ENCODE data around the gene R3HCC1L. TPM values are rescaled to one million over a fixed set of nuclear protein-coding genes. Genes with fewer than 3 reads are reported as not detected.

Gene R3HCC1L
- total RNA-seq, 1 donor from 2014 or later: 17.6 TPM

DNA sequence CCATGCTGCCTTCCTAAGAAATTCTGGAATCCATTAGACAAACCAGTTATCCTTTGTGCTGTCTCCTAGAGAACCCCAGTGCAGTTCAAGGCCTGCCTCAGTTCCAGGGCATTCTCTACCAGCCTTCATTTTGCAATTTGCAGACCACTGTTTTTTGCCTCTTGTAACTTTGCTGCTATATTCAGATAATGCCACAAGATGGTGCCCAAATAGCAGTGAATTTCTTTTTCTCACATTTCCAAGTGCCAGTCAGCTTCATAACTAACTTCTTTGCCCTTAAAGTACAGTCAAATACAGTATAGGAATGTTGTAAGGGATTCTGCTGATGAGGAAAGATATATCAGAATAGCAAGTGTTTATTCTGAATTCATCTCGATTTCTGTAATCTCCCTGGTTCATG lies 108.4 kb downstream of the R3HCC1L start:
- Mint-ChIP-seq H3K9me3 (no peaks in the 10 kb centered on the region), H3K27ac (no peak overlapping the region)
- intact Hi-C loops (cut with micrococcal nuclease): loop anchor here (10.0 kb wide), 1 partner anchor 68 kb away; no protein-coding TSS in a partner anchor

GRCh38 chr10:98244141-98244540 lies 109.7 kb downstream of the R3HCC1L start:
- Mint-ChIP-seq H3K4me1 (no peaks in the 10 kb centered on the region), H3K27ac (no peak overlapping the region), H3K9me3 (no peaks in the 10 kb centered on the region), H3K36me3 (ENCODE audit: low read depth) (peaks cover 49% of the 10 kb centered on the region), H3K4me3 (no peak overlapping the region), H3K27me3 (no peaks in the 10 kb centered on the region)
- DNase-seq: no peak
- intact Hi-C loops (cut with micrococcal nuclease): loop anchor here (10.0 kb wide), 1 partner anchor 69 kb away; no protein-coding TSS in a partner anchor

More for the DNA sequence above, 108.4 kb downstream of the R3HCC1L start:
- Mint-ChIP-seq H3K36me3 (ENCODE audit: low read depth) (peaks cover 47% of the 10 kb centered on the region), H3K27me3 (no peaks in the 10 kb centered on the region), H3K4me3 (no peak overlapping the region), H3K4me1 (no peaks in the 10 kb centered on the region)
- no peak for DNase-seq

DNA sequence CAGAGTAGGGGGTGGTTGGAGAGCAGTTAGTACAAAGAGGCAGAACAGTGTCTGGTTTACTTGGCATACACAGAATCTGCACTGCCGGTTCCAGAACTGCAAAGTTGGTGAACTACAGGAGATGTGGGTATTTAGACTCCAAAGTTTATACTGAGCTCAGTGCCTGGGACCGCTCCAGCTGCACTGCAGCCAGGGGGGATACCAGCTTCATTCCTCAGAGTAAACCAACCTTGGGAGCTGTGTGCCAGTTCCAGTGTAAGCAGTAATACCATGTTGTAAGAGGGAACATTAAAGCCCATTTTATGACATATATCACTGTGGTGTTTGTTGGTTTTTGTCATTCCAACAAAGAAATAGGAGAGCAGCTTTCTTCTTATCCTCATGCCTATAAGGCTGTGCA lies 110.1 kb downstream of the R3HCC1L start:
- DNase-seq: no peak
- Mint-ChIP-seq H3K4me1 (no peaks in the 10 kb centered on the region), H3K9me3 (no peaks in the 10 kb centered on the region), H3K4me3 (no peak overlapping the region), H3K27me3 (no peaks in the 10 kb centered on the region), H3K27ac (no peak overlapping the region), H3K36me3 (ENCODE audit: low read depth) (peaks cover 50% of the 10 kb centered on the region)
- intact Hi-C loops (cut with micrococcal nuclease): loop anchor here (10.0 kb wide), 1 partner anchor 70 kb away; no protein-coding TSS in a partner anchor

DNA sequence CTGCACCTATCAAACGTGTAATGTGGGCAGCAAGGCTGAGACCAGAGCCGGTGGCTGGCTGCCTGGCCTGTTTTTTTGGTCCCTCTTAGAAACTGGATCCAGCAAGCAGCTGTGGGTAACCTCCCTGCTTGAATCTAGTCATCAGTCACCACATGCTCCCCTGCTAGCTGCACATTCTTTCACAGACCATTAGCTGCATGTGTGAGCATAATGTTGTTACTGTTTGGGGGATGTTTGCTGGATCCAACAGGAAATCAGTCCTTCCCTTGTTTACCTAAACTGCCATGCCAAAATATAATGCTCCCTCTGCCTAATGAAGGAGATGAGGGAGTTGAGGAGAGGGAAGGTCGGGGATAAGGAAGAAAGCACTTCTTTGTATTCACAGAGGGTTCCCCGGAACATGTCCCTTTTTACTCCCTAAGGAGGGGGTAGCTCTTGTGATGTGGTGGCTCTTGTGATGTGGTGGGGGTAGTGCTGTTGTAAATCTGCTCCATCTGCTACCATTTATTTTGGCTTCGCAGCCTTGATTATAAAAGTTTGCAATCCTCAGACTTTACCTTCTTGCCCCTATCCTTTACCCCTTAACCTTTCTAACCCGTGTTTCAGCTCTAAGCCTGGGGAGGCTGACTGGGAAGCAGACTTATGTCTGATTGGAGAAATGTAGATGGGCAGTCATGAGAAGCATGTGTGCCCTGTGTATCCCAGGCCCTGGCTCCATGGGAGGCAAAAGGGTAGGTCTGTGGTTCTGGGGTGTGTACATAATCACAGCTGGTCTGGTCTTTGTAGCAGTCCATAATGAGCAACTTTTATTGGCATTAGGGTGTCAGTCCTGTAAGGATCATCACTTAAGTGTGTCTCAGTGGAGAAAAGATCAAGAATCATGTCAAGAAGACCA lies 112.7 kb downstream of the R3HCC1L start:
- H3K27ac Mint-ChIP-seq: no peak overlapping the region
- H3K36me3 Mint-ChIP-seq (ENCODE audit: low read depth): peaks cover 44% of the 10 kb centered on the region
- no peaks in the 10 kb centered on the region for H3K9me3 Mint-ChIP-seq
- no peak overlapping the region for H3K4me3 Mint-ChIP-seq
- no peaks in the 10 kb centered on the region for H3K27me3 Mint-ChIP-seq
- H3K4me1 Mint-ChIP-seq: peaks cover 1% of the 10 kb centered on the region
- DNase-seq: no peak
- intact Hi-C loops (cut with micrococcal nuclease): loop anchor here (10.0 kb wide), 1 partner anchor 72 kb away; no protein-coding TSS in a partner anchor

GRCh38 chr10:98248018-98248417 lies 113.6 kb downstream of the R3HCC1L start:
- DNase-seq: no peak
- H3K36me3 Mint-ChIP-seq (ENCODE audit: low read depth): peaks cover 37% of the 10 kb centered on the region
- H3K9me3 Mint-ChIP-seq: no peaks in the 10 kb centered on the region
- intact Hi-C loops (cut with micrococcal nuclease): loop anchor here (10.0 kb wide), 1 partner anchor 73 kb away; no protein-coding TSS in a partner anchor
- no peaks in the 10 kb centered on the region for H3K27me3 Mint-ChIP-seq
- no peak overlapping the region for H3K27ac Mint-ChIP-seq
- H3K4me1 Mint-ChIP-seq: peaks cover 1% of the 10 kb centered on the region
- no peak overlapping the region for H3K4me3 Mint-ChIP-seq

DNA sequence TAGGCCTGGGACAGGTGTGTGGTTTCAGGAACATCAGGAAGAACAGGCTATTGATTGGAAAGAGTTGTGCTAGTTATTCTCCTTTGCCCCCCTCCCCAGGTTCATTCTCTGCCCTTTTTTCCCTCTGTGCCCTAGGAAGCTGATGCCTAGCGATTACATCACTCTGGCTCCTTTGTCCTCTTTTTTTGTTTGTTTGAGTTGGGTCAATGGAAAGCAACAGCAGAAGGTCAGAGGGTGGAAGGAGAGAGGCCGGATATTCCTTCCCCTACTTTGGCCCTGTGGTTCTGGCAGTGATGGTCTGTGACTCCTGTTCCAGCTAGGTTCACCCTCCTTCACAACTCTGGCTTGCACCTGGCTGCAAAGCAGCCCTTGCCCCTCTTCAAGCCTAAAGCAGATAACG lies 114.7 kb downstream of the R3HCC1L start:
- H3K27me3 Mint-ChIP-seq: no peaks in the 10 kb centered on the region
- H3K9me3 Mint-ChIP-seq: no peaks in the 10 kb centered on the region
- no peak for DNase-seq
- intact Hi-C loops (cut with micrococcal nuclease): loop anchor here (10.0 kb wide), 1 partner anchor 74 kb away; no protein-coding TSS in a partner anchor
- H3K36me3 Mint-ChIP-seq (ENCODE audit: low read depth): peaks cover 33% of the 10 kb centered on the region
- H3K4me1 Mint-ChIP-seq: peaks cover 1% of the 10 kb centered on the region
- no peak overlapping the region for H3K27ac Mint-ChIP-seq
- H3K4me3 Mint-ChIP-seq: no peak overlapping the region

GRCh38 chr10:98251399-98251798 lies 116.9 kb downstream of the R3HCC1L start:
- peaks cover 15% of the 10 kb centered on the region for H3K36me3 Mint-ChIP-seq (ENCODE audit: low read depth)
- peaks cover 1% of the 10 kb centered on the region for H3K4me1 Mint-ChIP-seq
- H3K9me3 Mint-ChIP-seq: no peaks in the 10 kb centered on the region
- no peak for DNase-seq
- intact Hi-C loops (cut with micrococcal nuclease): no loop called here
- H3K27ac Mint-ChIP-seq: no peak overlapping the region
- no peak overlapping the region for H3K4me3 Mint-ChIP-seq
- no peaks in the 10 kb centered on the region for H3K27me3 Mint-ChIP-seq

- H3K27me3 Mint-ChIP-seq: no peaks in the 10 kb centered on the region
- H3K36me3 Mint-ChIP-seq (ENCODE audit: low read depth): peaks cover 10% of the 10 kb centered on the region
These were observed 118.0 kb downstream of the R3HCC1L start for GRCh38 chr10:98252464-98252863.

DNA sequence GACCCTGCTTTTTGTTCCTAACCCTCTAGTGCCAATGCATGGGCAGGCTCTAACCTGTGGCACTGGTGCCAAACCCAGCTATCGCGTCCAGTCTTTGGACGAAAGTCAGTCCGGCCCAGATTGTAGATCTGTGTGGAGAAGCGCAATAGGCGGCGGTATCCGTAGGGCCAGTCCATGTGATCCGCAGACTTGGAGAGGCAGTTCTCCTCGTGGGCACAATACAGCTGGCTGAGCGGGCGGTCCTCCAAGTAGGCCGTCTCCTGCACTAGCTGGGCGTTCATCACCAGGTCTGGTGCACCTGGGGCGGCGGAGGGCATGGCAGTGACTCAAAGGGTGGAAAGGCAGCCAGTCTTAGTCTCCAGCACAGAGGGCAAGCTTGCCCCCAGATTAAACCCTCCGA lies 119.0 kb downstream of the R3HCC1L start:
- intact Hi-C loops (cut with micrococcal nuclease): no loop called here
- Mint-ChIP-seq H3K36me3 (ENCODE audit: low read depth) (peaks cover 4% of the 10 kb centered on the region), H3K4me1 (peaks cover 1% of the 10 kb centered on the region), H3K27ac (no peak overlapping the region), H3K27me3 (no peaks in the 10 kb centered on the region), H3K4me3 (no peak overlapping the region), H3K9me3 (no peaks in the 10 kb centered on the region)
- DNase-seq: peak; percentile 49

More at GRCh38 chr10:98252464-98252863, 118.0 kb downstream of the R3HCC1L start:
- Mint-ChIP-seq H3K27ac (no peak overlapping the region), H3K9me3 (no peaks in the 10 kb centered on the region), H3K4me3 (no peak overlapping the region), H3K4me1 (peaks cover 1% of the 10 kb centered on the region)
- intact Hi-C loops (cut with micrococcal nuclease): no loop called here
- DNase-seq: no peak

DNA sequence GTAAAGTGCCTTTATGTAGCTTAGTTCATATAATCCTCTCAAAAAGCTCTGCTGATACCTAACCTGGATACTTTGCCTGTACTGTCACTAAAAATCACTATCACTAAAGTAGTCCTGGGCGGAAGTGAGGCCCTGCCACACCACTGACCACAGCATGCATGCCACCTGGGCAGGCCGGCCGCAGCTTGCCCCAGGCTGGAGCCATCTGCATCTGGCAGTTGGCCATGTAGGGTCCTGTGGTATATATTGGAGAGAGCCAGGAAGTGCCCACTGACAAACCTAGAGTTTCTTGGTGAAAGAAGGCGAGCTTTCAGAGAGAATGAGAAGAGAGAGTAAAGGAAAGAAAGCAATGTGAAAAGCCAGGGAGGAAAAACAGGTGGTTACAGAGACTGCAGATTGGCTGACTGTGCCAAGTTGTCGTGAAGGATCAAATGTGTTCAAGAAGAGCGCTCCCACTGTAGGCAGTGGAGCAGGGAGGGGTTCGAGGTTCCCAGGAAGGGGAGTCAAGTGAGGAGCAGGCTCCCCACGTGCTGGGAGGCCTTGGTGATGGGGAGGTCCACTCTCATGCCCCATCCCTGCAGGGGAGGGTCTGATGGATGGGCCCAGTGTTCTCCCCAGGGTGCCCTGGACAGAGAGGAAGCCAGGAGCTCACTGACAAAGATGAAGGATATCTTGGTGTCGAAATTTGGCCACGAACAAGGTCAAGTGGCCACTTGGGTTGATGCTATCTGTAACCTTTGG lies 119.9 kb downstream of the R3HCC1L start:
- Mint-ChIP-seq H3K9me3 (no peaks in the 10 kb centered on the region), H3K4me3 (no peak overlapping the region), H3K36me3 (ENCODE audit: low read depth) (peaks cover 4% of the 10 kb centered on the region), H3K4me1 (peaks cover 1% of the 10 kb centered on the region), H3K27me3 (no peaks in the 10 kb centered on the region), H3K27ac (no peak overlapping the region)
- intact Hi-C loops (cut with micrococcal nuclease): no loop called here
- peak; percentile 51 for DNase-seq

DNA sequence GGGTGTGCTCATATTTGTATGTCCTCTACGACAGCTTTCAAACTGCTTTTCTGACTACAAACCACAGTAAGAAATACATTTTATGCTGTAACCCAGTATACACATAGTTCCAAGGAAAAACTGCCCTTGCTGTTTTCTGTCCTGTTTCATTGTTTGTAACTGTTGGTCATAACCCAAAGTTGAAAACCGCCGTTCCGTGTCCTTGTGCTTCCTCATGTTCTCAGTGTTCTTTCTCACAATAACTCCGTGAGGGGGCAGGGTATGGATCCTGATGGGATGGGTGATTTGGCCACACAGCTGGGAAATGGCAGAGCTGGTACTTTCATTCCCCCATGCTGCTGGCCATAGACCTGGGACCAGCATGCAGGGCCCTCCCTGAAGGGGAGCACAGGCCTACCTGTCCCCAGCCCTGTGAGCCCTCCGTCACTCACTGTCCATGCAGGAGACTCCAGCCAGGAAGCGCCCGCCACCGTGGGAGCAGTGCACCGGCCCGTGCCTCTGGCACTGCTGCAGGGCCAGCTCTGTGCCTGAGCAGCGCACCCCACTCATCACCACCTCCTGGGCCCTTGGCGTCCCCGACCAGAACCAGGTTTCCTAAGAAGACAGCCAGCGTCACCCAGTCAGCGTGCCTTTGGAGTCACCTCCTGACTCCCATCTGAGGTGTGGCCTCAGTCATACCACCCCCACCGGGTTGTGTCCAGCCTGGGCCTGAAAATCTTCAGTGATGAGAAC lies 120.9 kb downstream of the R3HCC1L start:
- H3K27ac Mint-ChIP-seq: no peak overlapping the region
- H3K4me1 Mint-ChIP-seq: no peaks in the 10 kb centered on the region
- no peaks in the 10 kb centered on the region for H3K27me3 Mint-ChIP-seq
- intact Hi-C loops (cut with micrococcal nuclease): no loop called here
- H3K36me3 Mint-ChIP-seq (ENCODE audit: low read depth): no peaks in the 10 kb centered on the region
- no peaks in the 10 kb centered on the region for H3K9me3 Mint-ChIP-seq
- no peak overlapping the region for H3K4me3 Mint-ChIP-seq
- DNase-seq: peak; percentile 52

GRCh38 chr10:98256692-98257091 lies 122.2 kb downstream of the R3HCC1L start:
- H3K27me3 Mint-ChIP-seq: no peaks in the 10 kb centered on the region
- no peak overlapping the region for H3K27ac Mint-ChIP-seq
- intact Hi-C loops (cut with micrococcal nuclease): no loop called here
- no peaks in the 10 kb centered on the region for H3K4me1 Mint-ChIP-seq
- no peaks in the 10 kb centered on the region for H3K36me3 Mint-ChIP-seq (ENCODE audit: low read depth)
- H3K4me3 Mint-ChIP-seq: no peak overlapping the region
- DNase-seq: peak; percentile 40
- no peaks in the 10 kb centered on the region for H3K9me3 Mint-ChIP-seq

- no peak for DNase-seq
- H3K4me1 Mint-ChIP-seq: no peaks in the 10 kb centered on the region
- no peaks in the 10 kb centered on the region for H3K27me3 Mint-ChIP-seq
- no peak overlapping the region for H3K4me3 Mint-ChIP-seq
- no peaks in the 10 kb centered on the region for H3K36me3 Mint-ChIP-seq (ENCODE audit: low read depth)
- intact Hi-C loops (cut with micrococcal nuclease): no loop called here
- no peaks in the 10 kb centered on the region for H3K9me3 Mint-ChIP-seq
- H3K27ac Mint-ChIP-seq: no peak overlapping the region
These were observed 122.7 kb downstream of the R3HCC1L start for GRCh38 chr10:98257198-98257597.

Measured in activated CD4-positive, alpha-beta T cell treated with anti-CD3 and anti-CD28 coated beads, Interleukin-2, amount 10 ng/mL, durations not matched to agents 24 days and 14 days (primary cell).